ENCODE results near the gene PAX9.

DNA sequence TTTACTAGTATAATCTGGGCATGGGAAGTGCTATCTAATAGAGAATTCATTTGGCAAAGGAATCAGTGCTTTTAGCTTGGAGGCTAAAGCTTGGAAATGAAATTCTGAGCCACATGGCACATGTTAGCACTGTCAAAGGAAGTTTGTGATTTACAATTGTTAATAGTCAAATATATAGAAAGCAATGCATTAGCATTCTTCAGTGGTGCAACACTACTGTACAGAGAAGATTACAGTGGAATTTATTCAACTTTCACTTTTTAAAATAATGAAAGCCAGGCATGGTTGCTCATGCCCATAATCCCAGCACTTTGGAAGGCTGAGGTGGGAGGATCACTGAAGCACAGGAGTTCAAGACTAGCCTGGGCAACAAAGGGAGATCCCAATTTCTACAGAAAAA lies 45.9 kb downstream of the PAX9 start:
- no peak for TF ChIP-seq CTCF (IDR thresholded peaks at IDR 0.05)
- no peak for TF ChIP-seq EZH2 (IDR thresholded peaks at IDR 0.05; ENCODE audit: borderline replicate concordance, insufficient read depth, low read depth, low read length, poor library complexity, severe bottlenecking)
